ENCODE measurements around the gene ADSL. TPM values are rescaled to one million over a fixed set of nuclear protein-coding genes. Genes with fewer than 3 reads are reported as not detected.

The ADSL gene
- total and polyA plus RNA-seq, 9 of the 15 experiments (the other 6 are each of a cell fraction or from before 2014, with no cell fraction given): 112 to 322 (median 146) TPM

- TF ChIP-seq ARID3A (IDR thresholded peaks at IDR 0.05; ENCODE audit: borderline replicate concordance, low read depth, low read length): no peak
- TF ChIP-seq ZZZ3 (IDR thresholded peaks at IDR 0.05): no peak
- TF ChIP-seq ZNF717 (CRISPR knock-in tag; IDR thresholded peaks at IDR 0.05): no peak
- TF ChIP-seq RERE (CRISPR knock-in tag; IDR thresholded peaks at IDR 0.05; ENCODE audit: borderline replicate concordance): no peak
- TF ChIP-seq FOXP1 (CRISPR knock-in tag; IDR thresholded peaks at IDR 0.05): no peak
- peak; percentile 91 for TF ChIP-seq SMARCA4 (IDR thresholded peaks at IDR 0.05)
- no peak for TF ChIP-seq ZNF79 (CRISPR knock-in tag; IDR thresholded peaks at IDR 0.05; ENCODE audit: low read depth)
- TF ChIP-seq ZNF23 (CRISPR knock-in tag; IDR thresholded peaks at IDR 0.05): no peak
- no peak for TF ChIP-seq STAT6 (CRISPR knock-in tag; IDR thresholded peaks at IDR 0.05)
- TF ChIP-seq KHSRP (IDR thresholded peaks at IDR 0.05): peak; percentile 64; the same call in 1 of the 2 replicates
- no peak for TF ChIP-seq XRCC3 (IDR thresholded peaks at IDR 0.05)
- TF ChIP-seq ZNF699 (CRISPR knock-in tag; IDR thresholded peaks at IDR 0.05; ENCODE audit: insufficient replicate concordance): no peak
- TF ChIP-seq CHCHD3 (CRISPR knock-in tag; IDR thresholded peaks at IDR 0.05): no peak
- no peak for TF ChIP-seq BCLAF1 (IDR thresholded peaks at IDR 0.05; ENCODE audit: borderline replicate concordance in 1 of 2, control insufficient read depth in 1 of 2, low read depth in 2 of 2, low read length in 1 of 2)
Observed at GRCh38 chr22:40328546-40329456, 17.5 kb upstream of the ADSL start (continued).

All from K562 (cell line).